Mesendoderm (in vitro differentiated cells): ENCODE measurements around the gene INTS2. TPM values are rescaled to one million over a fixed set of nuclear protein-coding genes. Genes with fewer than 3 reads are reported as not detected.

Experiments used
- DNase-seq: peaks from one replicate; pipeline ENCODE4 v3.0.0; 2013
- H2AK5ac ChIP-seq: 2 replicates; pipeline ENCODE4 v1.6.1; 2013; ENCODE audit warnings: low read length, inconsistent platforms
- H2BK120ac ChIP-seq: 2 replicates; pipeline ENCODE4 v1.6.1; 2013; ENCODE audit warnings: low read depth, mild to moderate bottlenecking, low read length, moderate library complexity, mixed read lengths
- H2BK15ac ChIP-seq: replicated peaks from 2 replicates; pipeline ENCODE4 v1.6.1; 2013; ENCODE audit warnings: low read depth, mild to moderate bottlenecking, moderate library complexity
- H2BK5ac ChIP-seq: 2 replicates; pipeline ENCODE4 v1.6.1; 2013; ENCODE audit warnings: low read length, inconsistent platforms
- H3K18ac ChIP-seq: 2 replicates; pipeline ENCODE4 v1.6.1; 2013; ENCODE audit warnings: mild to moderate bottlenecking, low read length, mixed read lengths
- H3K23ac ChIP-seq: one replicate; pipeline ENCODE4 v1.6.1; 2013; ENCODE audit warnings: low read length
- H3K27ac ChIP-seq: 2 replicates; pipeline ENCODE4 v1.5.1; 2013; ENCODE audit warnings: low read depth, mild to moderate bottlenecking, inconsistent platforms, low read length, moderate library complexity
- H3K27me3 ChIP-seq: 2 replicates; pipeline ENCODE4 v1.6.1; 2013; ENCODE audit warnings: low read length, control low read depth, mild to moderate bottlenecking, inconsistent platforms; ENCODE audit not compliant: insufficient read depth, poor library complexity
- H3K36me3 ChIP-seq: 2 replicates; pipeline ENCODE4 v1.6.1; 2013; ENCODE audit warnings: low read length, inconsistent platforms; ENCODE audit not compliant: control insufficient read depth, insufficient read depth
- H3K4ac ChIP-seq: one replicate; pipeline ENCODE4 v1.6.1; 2013; ENCODE audit warnings: low read depth, mild to moderate bottlenecking, low read length, moderate library complexity
- H3K4me1 ChIP-seq: 2 replicates; pipeline ENCODE4 v1.6.1; 2013; ENCODE audit warnings: low read depth, low read length, inconsistent platforms; ENCODE audit not compliant: control insufficient read depth
- H3K4me2 ChIP-seq: 2 replicates; pipeline ENCODE4 v1.6.1; 2013; ENCODE audit warnings: low read length
- H3K4me3 ChIP-seq: 2 replicates; pipeline ENCODE4 v1.5.1; 2013; ENCODE audit warnings: mild to moderate bottlenecking, low read length
- H3K56ac ChIP-seq: one replicate; pipeline ENCODE4 v1.6.1; 2013; ENCODE audit warnings: low read length
- H3K79me1 ChIP-seq: 2 replicates; pipeline ENCODE4 v1.6.1; 2013; ENCODE audit warnings: low read length, inconsistent platforms
- H3K79me2 ChIP-seq: 2 replicates; pipeline ENCODE4 v1.6.1; 2013; ENCODE audit warnings: mild to moderate bottlenecking, low read length; ENCODE audit not compliant: control insufficient read depth, insufficient read depth
- H3K9ac ChIP-seq: 2 replicates; pipeline ENCODE4 v1.6.1; 2013; ENCODE audit warnings: low read length, inconsistent platforms
- H4K5ac ChIP-seq: one replicate; pipeline ENCODE4 v1.6.1; 2013; ENCODE audit warnings: low read length
- H4K8ac ChIP-seq: one replicate; pipeline ENCODE4 v1.6.1; 2013; ENCODE audit warnings: low read depth, mild to moderate bottlenecking, control low read depth, low read length, moderate library complexity
- WGBS: extraction: QIAGEN DNeasy Blood & Tissue Kit; methylation state at CpG from one replicate; pipeline ENCODE4 v1.1.7; 2013; ENCODE audit warnings: low lambda C conversion rate, missing lambda C conversion rate; ENCODE audit not compliant: insufficient coverage; ENCODE audit errors: extremely low coverage; 5-methylcytosine and 5-hydroxymethylcytosine counted together
- polyA plus RNA-seq, 2 experiments: library from polyadenylated mRNA; stranded (reverse); fragments of 200-250 nt; gene quantifications; one replicate each; pipeline ENCODE4 v1.2.3, GENCODE V29; 2013

Gene INTS2
- 5.7 TPM for polyA plus RNA-seq (2013, experiment 1 of 2)
- polyA plus RNA-seq (2013, experiment 2 of 2) = 5.9 TPM

DNA sequence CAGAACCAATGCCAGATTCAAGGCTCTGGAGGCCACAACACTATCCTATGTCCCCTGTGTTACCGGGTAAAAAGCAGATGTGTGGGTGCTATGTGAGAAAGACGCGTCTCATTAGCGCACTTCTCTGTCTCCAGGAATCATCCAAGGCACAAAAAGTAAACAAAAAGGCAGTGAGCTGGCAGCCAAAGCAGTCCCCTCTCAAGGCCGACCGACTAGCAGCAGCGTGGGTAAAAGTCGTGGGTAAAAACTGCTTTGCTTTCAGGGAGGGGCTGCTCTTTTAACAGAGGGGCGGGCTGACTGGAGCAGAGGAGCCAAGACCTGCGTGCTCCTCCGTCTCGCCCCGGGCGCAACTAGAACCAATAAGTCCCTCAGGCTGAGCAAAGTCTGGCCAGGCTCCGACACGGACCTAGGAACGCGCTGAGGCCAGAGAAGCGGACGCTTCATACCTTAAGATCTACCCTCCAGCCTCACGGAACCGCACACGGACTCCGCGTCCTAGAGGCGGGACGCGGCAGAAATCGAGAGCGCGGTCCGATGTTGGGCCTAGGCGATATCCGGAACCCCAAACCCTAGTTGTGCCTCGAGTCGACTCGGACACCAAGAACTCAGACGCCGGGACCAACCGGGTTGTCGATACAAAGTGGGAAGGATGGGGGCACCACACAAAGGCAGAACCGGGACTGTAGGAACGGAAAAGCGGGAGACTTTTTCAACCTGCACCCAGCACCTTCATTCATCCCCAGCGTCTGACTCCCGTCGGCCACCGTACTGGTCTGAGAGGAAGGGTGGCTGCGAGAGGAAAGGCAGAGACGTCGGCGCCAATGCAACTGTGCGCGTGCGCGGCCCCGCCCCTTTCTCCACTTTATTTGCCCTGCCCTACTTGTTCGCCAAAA lies at the start of gene INTS2:
INTS2 (minus strand) TSS at position 775 of the 893 bp plus-strand sequence. CDS start 1,338 bp downstream, outside the sequence.
- Histone ChIP-seq H3K9ac (peak within 1 kb of the TSS; percentile 94), H2BK5ac (peak within 1 kb of the TSS; percentile 11), H2BK15ac (no peak within 1 kb of the TSS), H3K27me3 (no peaks in the 10 kb centered on the region), H3K27ac (peak within 1 kb of the TSS; percentile 23), H3K4me2 (peak within 1 kb of the TSS; percentile 32), H3K79me2 (no peaks in the 10 kb centered on the region), H3K79me1 (no peaks in the 10 kb centered on the region), H3K4me1 (no peaks in the 10 kb centered on the region), H2BK120ac (no peak within 1 kb of the TSS), H3K18ac (peak within 1 kb of the TSS; percentile 22), H2AK5ac (no peak within 1 kb of the TSS), H3K36me3 (no peaks in the 10 kb centered on the region), H3K4ac (peak within 1 kb of the TSS; percentile 82), H3K23ac (no peak within 1 kb of the TSS), H3K4me3 (peak within 1 kb of the TSS; percentile 84), H3K56ac (peak within 1 kb of the TSS; percentile 96), H4K8ac (no peak within 1 kb of the TSS), H4K5ac (peak within 1 kb of the TSS; percentile 87)
- peak; percentile 97 for DNase-seq
- no CpG with 5 or more reads among the region's 58 CpGs for WGBS

DNA sequence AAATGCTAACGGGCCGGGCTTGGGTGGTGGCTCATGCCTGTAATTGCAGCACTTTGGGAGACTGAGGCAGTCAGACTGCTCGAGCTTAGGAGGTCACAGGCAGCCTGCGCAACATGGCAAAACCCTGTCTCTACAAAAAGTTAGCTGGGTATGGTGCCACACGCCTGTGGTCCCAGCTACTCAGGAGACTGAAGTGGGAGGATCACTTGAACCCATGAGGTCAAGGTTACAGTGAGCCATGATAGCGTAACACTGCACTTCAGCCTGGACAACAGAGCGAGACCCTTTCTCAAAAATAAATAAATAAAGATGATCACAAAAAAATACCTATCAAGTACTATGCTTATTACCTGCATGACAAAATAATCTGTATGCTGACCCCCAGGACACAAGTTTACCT lies 46.3 kb upstream of the INTS2 start:
- WGBS = no CpG with 5 or more reads among the region's 7 CpGs
- no peak overlapping the region for H2BK5ac ChIP-seq
- no peak overlapping the region for H3K9ac ChIP-seq
- no peak overlapping the region for H4K8ac ChIP-seq
- no peak overlapping the region for H2BK120ac ChIP-seq
- H3K4ac ChIP-seq = no peak overlapping the region
- no peak overlapping the region for H2BK15ac ChIP-seq
- H3K27me3 ChIP-seq = no peaks in the 10 kb centered on the region
- no peaks in the 10 kb centered on the region for H3K36me3 ChIP-seq
- H4K5ac ChIP-seq = no peak overlapping the region
- H3K79me2 ChIP-seq = no peaks in the 10 kb centered on the region
- H3K18ac ChIP-seq = no peak overlapping the region
- H3K27ac ChIP-seq = no peak overlapping the region
- no peak overlapping the region for H3K4me3 ChIP-seq
- H2AK5ac ChIP-seq = no peak overlapping the region
- no peak overlapping the region for H3K56ac ChIP-seq
- H3K23ac ChIP-seq = no peak overlapping the region
- H3K4me1 ChIP-seq = no peaks in the 10 kb centered on the region
- peaks cover 2% of the 10 kb centered on the region for H3K79me1 ChIP-seq
- DNase-seq = no peak
- H3K4me2 ChIP-seq = no peak overlapping the region

DNA sequence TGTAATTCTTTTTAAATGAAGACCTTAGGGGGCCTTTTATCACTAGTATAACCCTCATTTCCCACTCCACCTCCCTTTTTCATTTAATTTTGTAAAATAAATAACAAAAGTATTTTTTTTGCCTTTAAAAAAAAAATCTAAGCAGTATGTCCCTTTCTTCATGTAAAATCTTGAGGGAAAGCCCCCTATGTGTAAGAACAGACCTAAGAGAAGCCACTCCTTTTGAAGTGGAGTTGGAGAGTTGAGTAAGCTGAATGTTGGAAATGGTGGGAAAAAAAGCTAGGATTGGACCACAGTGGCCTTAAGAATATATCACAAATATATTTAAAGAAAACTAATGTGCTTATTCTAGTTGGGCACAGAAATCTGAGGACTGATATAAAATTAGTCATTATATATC lies 44.5 kb upstream of the INTS2 start:
- no peak overlapping the region for H3K23ac ChIP-seq
- H3K4me2 ChIP-seq = no peak overlapping the region
- no peak overlapping the region for H3K56ac ChIP-seq
- H3K4me3 ChIP-seq = no peak overlapping the region
- H2AK5ac ChIP-seq = no peak overlapping the region
- no peak overlapping the region for H2BK15ac ChIP-seq
- H3K36me3 ChIP-seq = peaks cover 2% of the 10 kb centered on the region
- H3K79me2 ChIP-seq = no peaks in the 10 kb centered on the region
- no peak overlapping the region for H2BK5ac ChIP-seq
- H3K4ac ChIP-seq = no peak overlapping the region
- no peak overlapping the region for H3K18ac ChIP-seq
- H3K4me1 ChIP-seq = no peaks in the 10 kb centered on the region
- H2BK120ac ChIP-seq = no peak overlapping the region
- no peak overlapping the region for H4K5ac ChIP-seq
- no peak for DNase-seq
- H4K8ac ChIP-seq = no peak overlapping the region
- no peak overlapping the region for H3K27ac ChIP-seq
- peaks cover 2% of the 10 kb centered on the region for H3K79me1 ChIP-seq
- no peak overlapping the region for H3K9ac ChIP-seq
- no peaks in the 10 kb centered on the region for H3K27me3 ChIP-seq

DNA sequence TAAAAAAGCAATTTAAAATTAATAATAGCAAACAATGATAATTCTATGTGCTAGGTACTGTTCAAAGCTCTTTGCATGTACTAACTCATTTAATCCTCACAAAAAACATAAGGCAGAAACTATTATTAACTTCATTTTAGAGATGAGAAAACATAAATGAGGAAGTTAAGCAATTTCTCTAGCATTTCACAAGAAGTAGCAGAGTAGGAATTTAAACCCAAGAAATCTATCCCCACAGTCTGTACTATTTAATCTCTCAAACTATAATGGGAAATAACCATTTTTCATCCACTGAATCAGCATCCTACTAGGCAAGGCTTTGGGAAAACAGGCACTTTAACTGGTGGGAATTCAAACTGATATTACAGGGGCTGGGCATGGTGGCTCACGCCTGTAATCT lies 42.2 kb upstream of the INTS2 start:
- Histone ChIP-seq H3K4me1 (no peaks in the 10 kb centered on the region), H3K36me3 (peaks cover 5% of the 10 kb centered on the region)

GRCh38 chr17:61968757-61969156 lies 41.0 kb upstream of the INTS2 start:
- Histone ChIP-seq H3K36me3 (peaks cover 7% of the 10 kb centered on the region), H3K9ac (no peak overlapping the region), H3K4me2 (no peak overlapping the region), H3K79me1 (no peaks in the 10 kb centered on the region), H3K56ac (no peak overlapping the region), H3K79me2 (no peaks in the 10 kb centered on the region), H3K18ac (no peak overlapping the region), H3K4ac (no peak overlapping the region), H4K5ac (no peak overlapping the region), H3K4me3 (no peak overlapping the region), H2BK5ac (no peak overlapping the region), H3K23ac (no peak overlapping the region), H3K27ac (no peak overlapping the region), H2BK120ac (no peak overlapping the region), H3K27me3 (no peaks in the 10 kb centered on the region), H3K4me1 (no peaks in the 10 kb centered on the region), H2AK5ac (no peak overlapping the region), H2BK15ac (no peak overlapping the region), H4K8ac (no peak overlapping the region)
- WGBS = no CpG with 5 or more reads among the region's 5 CpGs
- DNase-seq = no peak

More for the DNA sequence above, 42.2 kb upstream of the INTS2 start:
- Histone ChIP-seq H3K27ac (no peak overlapping the region), H3K4me2 (no peak overlapping the region), H4K8ac (no peak overlapping the region), H2BK15ac (no peak overlapping the region), H3K27me3 (no peaks in the 10 kb centered on the region), H2AK5ac (no peak overlapping the region), H3K4me3 (no peak overlapping the region), H3K79me2 (no peaks in the 10 kb centered on the region), H3K4ac (no peak overlapping the region), H3K18ac (no peak overlapping the region), H3K56ac (no peak overlapping the region), H3K23ac (no peak overlapping the region), H2BK5ac (no peak overlapping the region), H2BK120ac (no peak overlapping the region), H4K5ac (no peak overlapping the region), H3K9ac (no peak overlapping the region), H3K79me1 (peaks cover 2% of the 10 kb centered on the region)
- no CpG with 5 or more reads among the region's 1 CpG for WGBS
- DNase-seq = no peak
